SH-SY5Y (cell line): ENCODE results near the gene PLET1.

Experiments
- GATA2 ChIP-seq: IDR thresholded peaks from 2 replicates; pipeline ENCODE4 v1.6.1; 2011; ENCODE audit warnings: mild to moderate bottlenecking, low read depth, low read length
- GATA3 ChIP-seq: IDR thresholded peaks from 2 replicates; pipeline ENCODE4 v1.6.1; 2011; ENCODE audit warnings: low read depth, mild to moderate bottlenecking, low read length, moderate library complexity

GRCh38 chr11:112260490-112260889 is at the start of gene PLET1:
- TF ChIP-seq GATA2 (no peak), GATA3 (no peak)
